ENCODE data around the gene CACNA1B.
"Not testable (repeated sequence)": the region's sequence is repeated elsewhere in the genome, so short reads cannot be mapped to it uniquely, and the experiment has no call there.

Gene CACNA1B

DNA sequence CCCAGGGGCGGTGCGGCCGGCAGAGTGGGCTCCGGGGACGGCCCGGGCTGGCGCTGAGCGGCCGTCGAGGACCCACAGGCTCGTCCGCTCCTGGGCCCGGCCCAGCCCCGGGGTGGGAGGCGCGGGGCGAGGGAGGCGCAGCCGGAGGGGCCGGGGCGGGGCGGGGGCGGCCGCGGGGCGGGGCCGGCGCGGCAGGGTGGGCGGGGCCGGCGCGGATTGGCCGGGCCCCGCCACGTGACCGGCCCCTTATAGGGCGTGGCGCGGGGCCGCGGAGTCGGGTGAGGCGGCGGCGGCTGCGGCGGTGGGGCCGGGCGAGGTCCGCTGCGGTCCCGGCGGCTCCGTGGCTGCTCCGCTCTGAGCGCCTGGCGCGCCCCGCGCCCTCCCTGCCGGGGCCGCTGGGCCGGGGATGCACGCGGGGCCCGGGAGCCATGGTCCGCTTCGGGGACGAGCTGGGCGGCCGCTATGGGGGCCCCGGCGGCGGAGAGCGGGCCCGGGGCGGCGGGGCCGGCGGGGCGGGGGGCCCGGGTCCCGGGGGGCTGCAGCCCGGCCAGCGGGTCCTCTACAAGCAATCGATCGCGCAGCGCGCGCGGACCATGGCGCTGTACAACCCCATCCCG, at the start of gene CACNA1B:
Gene CACNA1B (plus strand): TSS at position 277 of the 617 bp plus-strand sequence. CDS start 152 bp downstream, at position 429.
- not testable (repeated sequence) for DNase-seq

GRCh38 chr9:137827908-137828526, 49.6 kb upstream of the CACNA1B start:
- DNase-seq, result no peak

DNA sequence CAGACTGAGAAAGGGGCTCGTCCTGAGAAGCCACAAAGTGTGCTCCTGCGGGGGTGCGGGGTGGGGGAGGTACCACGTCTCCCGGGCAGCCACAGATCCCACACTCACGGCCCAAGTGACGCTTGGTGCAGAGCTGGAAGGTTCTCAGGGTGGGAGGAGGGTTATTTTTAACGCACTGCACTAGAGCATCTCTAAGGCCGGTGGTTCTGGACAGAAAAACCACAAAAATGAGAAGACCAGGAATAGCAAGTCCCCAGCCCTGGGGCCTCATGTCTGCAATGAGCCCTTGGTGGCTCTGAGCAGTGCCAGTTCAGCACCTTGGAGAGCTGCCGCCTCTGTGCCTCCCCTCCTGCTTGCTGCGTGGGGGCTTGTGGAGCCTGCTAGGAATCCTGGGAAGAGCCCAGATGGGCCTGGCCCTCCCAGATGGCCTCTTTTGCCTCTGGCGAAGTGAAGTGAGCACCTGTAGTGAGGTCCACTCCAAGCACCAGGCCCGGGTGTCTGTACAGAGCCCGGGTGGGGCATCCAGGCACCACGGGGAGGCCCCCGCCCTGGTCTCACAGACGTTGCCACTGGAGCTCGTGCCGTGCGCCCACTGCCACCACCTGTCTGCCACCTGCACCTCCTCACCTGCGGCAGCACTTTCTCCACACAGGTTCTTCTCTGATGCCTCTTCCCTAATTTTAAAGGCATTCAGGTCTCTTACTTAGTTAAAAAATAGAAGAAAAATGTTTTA, 48.9 kb upstream of the CACNA1B start:
- no peak for DNase-seq

DNA sequence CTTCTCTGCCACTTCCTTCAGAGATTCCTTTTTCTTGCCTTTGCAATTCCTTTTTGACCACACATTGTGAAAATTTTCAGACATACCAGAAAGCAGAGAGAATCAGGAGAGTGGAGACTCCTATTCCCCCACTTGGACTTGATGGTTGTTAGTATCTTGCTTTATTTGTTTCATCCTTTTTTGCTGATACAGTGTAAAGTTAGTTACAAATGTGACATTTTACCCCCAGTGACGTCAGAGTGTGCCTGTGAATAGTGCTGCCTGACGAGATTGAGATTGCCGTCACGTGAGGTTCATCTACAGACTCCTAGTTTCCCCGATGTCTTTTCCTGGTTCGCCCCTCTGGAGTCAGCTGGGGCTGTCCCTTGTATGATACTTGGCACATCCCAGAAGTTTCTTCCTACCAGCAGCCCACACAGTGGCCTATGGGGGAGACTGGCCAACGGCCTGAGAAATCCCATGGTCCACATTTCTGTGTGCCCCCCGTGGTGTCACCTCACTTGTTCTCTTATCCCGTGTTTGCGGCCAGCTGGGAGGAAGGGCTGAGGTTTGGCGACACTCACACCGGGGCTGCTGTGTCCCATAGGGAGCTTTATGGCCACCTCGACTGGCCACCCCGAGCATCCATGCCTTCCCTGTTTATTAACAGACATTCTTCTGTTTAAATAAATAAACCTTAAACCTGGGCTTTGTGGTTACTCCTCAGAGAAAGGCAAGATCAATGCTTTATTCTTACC, 48.2 kb upstream of the CACNA1B start:
- DNase-seq, result no peak

GRCh38 chr9:137832191-137832700, 45.3 kb upstream of the CACNA1B start:
- no peak for DNase-seq

DNA sequence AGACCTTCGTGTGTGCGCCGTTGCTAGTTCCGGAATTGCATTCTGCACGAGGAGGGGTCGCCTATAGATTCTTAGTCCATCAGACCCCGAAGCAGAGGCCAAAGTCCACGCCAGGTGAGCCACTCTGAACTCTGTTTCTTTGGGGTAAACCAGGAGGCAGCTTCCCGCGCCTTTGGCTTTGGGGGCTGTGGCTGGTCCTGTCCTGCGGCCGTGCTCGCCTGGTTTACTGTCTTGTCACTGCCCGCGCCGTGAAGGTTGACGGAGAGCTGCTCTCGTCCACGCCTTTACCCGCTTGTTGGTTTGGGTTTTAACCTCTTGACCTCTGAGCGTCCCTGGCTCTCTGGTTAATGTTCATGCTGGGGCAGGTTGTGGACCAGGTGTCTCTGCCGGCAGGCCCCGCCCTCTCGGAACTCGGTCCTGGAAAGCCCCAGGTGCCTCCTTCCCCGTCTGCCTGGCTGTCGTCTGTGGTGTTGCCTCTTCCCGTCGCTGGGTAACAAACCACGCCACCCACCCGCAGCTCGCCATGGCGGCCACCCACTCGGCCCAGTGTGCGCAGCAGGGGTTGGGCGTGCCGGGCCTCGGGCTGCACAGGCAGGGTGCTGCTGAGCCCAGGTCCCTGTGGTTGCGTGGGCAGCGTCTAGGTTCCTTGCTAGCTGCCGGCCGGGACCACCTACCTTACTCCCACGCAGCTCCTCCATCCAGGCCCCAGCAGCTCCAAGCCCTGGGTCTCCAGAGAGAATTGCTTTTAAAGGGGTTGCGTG, 44.6 kb upstream of the CACNA1B start:
- DNase-seq, result no peak

DNA sequence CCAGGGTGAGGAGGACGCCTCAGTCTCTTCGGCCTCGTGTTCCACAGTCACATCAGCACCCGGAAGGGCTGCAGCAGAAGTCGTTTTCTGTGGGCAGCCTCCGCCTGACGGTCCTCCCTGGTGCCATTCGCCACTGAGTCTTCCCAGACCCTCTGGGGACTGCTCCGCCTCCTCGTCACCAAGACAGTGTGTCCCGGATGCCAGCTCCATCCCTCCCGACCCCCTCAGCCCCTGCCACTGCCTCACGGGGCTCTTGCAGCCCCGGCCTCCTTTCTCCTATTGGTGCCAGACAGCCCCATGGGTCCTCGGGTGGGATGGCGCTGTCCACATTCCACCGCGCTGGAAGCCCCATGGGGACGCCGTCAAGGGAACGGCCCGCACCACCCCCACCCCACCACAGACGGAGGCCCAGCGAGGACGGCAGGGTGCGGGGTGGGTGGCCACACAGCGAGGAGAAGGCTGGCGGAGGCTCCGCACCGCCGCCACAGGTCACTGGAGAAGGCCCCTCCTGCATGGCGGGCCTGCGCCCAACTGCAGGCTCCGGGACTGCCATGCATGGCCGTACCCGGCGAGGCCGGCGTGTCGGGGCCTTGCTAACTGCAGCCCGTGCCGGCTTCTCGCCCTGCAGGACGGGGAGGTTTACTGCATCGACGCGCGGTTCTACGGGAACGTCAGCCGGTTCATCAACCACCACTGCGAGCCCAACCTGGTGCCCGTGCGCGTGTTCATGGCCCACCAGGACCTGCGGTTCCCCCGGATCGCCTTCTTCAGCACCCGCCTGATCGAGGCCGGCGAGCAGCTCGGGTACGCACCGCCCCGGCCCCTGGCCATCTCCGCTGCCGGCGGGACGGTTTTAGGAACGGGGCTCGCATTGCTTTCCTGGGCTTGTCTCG, 43.6 kb upstream of the CACNA1B start:
- no peak for DNase-seq

DNA sequence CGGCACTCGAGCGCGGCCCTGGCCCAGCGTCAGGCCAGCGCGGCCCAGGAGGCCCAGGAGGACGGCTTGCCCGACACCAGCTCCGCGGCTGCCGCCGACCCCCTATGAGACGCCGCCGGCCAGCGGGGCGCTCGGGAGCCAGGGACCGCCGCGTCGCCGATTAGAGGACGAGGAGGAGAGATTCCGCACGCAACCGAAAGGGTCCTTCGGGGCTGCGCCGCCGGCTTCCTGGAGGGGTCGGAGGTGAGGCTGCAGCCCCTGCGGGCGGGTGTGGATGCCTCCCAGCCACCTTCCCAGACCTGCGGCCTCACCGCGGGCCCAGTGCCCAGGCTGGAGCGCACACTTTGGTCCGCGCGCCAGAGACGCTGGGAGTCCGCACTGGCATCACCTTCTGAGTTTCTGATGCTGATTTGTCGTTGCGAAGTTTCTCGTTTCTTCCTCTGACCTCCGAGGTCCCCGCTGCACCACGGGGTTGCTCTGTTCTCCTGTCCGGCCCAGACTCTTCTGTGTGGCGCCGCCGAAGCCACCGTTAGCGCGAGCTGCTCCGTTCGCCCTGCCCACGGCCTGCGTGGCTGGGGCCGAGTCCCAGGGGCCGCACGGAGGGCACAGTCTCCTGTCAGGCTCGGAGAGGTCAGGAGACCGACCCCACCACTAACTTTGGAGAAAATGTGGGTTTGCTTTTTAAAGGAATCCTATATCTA, 42.6 kb upstream of the CACNA1B start:
- DNase-seq, result no peak

GRCh38 chr9:137836151-137836830, 41.3 kb upstream of the CACNA1B start:
- no peak for DNase-seq

DNA sequence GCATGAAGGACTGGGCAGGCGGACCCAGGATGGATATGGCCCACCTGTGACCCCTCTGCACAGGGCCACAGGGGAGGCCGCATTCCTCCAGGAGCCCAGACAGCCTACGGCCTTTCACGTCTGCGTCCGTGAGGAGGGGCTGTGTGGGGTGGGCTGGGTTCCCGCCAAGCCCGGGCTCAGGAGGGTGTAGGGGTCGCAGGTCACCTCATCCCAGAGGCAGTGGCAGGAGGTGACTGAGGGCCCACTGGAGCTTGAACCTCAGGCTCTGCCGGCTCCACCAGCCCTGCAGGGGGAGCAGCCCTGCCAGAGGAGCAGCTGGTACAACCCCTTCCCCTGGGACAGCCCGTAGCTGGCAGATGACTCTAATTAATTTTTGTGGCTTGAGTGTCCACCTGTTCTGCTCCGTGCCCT, 40.7 kb upstream of the CACNA1B start:
- DNase-seq, result peak; percentile 10

DNA sequence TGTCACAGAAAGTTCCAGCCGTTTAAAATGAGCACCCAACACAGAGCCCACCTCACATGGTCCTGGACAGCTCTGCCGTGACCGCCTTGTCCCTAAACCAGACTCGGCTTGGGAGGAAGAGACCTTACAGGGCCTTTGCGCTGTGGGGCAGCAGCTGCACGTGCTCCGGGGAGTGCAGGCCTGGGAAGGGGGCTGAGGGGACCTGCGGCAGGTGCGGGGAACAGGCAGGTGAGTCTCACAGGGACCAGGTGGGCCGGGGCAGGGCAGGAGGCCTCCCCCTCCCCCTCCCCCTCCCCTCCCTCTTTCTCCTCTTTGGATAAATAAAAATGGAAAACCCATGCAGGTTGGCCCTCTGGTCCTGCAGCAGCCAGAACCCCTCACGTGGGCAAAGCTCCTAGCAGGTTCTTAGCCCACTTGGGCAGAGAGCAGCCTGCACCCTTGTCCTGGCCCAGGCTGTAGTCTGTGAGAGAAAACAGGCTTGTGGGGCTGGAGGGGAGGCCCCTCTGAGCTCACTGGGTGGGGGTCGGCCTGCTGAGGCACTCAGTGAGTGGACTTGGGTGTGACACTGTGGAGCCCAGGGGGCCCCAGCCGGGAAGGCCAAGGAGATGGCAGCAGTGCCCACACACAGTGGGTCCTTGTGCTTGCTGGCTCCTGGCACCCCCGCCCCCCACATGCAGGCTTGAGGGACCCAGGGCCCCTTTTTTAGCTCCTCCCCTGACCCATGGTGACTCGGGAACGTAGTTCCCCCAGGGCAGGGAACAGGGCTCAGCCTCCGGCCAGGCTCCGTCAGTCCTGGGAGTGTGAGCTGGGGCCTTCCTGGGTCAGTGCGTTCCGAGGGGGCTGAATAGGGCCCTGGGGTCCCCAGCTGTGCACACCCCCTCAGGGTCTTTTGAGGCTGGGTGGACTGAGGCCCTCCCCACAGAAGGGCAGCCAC, 40.0 kb upstream of the CACNA1B start:
- DNase-seq, result no peak

DNA sequence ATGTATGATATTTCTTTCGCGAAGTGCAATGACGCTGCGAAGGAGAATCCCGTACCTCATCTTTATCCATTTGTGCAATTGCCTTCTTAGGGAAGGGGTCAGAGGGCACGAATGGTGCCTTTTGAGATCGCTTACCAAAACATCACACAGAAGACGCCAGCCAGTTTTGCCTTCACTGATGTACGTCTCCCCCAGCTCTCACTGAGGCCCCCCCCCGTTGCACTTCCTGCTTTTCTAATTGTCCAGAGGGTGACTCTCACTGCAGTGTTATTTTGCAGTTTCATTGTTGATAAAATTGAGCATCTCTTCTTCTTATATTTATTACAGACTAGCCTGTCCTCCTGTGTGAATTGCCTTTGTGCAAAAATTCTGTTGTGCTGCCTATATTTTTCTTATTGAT, 39.0 kb upstream of the CACNA1B start:
- DNase-seq, result no peak

DNA sequence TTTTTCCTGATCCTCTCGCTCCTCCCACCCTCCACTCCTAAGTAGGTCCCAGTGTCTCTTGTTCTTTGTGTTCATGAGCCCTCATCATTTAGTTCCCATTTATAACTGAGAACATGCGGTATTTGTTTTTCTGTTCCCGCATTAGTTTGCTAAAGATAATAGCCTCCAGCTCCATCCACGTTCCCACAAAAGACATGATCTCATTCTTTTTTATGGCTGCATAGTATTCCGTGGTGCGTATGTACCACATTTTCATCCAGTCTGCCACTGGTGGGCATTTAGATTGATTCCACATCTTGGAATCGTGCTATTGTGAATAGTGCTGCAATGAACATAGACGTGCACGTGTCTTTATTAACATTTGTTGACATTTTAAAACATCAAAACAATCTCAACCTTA, 34.2 kb upstream of the CACNA1B start:
- DNase-seq, result no peak

DNA sequence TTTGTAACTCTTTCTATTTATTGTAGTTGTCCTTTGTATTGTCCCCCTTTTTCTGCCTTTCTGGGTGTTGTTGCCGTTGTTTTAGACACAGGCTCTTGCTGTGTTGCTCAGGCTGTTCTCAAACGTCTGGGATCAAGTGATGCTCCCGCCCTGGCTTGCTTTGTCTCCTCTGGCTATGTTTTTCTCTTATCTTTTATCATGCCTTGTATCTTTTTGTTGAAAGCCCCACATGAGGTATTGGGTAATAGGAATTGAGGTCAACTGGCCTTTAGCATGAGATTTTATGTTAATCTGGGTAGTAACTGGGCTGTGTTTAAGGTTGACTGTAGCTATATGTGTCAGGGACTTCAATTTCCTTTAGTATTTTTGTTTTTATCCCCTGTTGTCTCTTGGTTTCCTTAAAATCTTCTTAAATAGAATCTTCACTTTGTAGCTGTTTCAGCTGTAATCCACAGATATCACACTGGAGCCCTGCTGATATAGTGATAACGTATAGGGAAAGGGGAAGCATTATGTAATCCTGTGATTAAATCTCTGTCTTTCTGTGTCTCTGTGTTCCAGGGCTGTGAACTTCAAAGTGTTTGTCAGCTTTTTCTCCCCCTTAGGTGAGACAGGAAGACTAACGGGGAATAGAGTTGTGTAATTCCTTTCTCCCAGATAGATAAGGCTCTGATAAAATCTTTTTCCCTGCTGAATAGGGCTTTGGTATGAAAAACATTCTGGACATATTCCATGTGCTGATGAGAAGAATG, 25.9 kb upstream of the CACNA1B start:
- DNase-seq, result no peak

DNA sequence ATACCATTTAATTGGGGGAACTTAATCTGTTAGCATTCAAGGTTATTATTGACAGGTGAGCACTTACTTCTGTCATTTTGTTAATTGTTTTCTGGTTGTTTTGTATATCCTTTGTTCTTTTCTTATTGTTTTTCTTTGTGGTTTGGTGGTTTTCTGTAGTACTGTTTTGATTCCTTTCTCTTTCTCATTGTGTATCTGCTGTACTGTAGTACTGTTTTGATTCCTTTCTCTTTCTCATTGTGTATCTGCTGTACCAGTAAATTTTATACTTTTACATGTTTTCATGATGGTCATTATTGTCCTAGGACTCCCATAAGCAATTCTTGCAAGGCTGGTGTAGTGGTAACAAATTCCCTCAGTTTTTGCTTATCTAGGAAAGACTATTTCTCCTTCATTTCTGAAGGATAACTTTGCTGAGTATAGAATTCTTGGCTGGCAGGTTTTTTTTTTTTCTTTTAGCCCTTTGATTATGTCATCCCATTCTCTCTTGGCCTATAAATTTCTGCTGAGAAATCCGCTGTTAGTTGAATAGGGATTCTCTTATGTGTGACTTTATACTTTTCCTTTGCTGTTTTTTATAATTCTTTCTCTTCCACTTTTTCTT, 24.1 kb upstream of the CACNA1B start:
- no peak for DNase-seq

GRCh38 chr9:137860361-137860760, 17.2 kb upstream of the CACNA1B start:
- no peak for DNase-seq

GRCh38 chr9:137865581-137866145, 11.9 kb upstream of the CACNA1B start:
- DNase-seq, result no peak
